ENCODE measurements around the gene DMC1. TPM values are rescaled to one million over a fixed set of nuclear protein-coding genes. Genes with fewer than 3 reads are reported as not detected.

DMC1 gene
- polyA plus RNA-seq, 1 of the 3 experiments (the other 2 are of a cell fraction): not detected

DNA sequence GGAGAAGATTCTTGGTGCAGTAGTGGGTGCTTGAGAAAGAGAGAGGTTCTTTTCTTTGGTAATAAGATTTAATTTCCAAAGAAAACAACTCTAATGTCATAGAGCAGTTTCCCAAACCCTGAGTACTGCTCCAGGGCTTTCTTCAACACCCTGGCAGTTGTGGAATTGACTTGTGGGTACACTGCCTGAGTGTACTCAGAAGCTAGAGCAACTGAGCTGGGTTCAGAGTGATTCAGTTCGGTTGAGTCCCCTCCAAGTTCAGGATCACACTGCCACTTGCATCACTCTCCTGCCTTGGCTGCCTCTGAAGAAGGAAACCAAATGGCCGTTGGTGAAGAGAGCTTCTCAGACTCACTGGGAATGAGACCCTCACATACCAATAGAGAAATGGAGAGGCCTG, 5.3 kb downstream of the DMC1 start:
- Histone ChIP-seq H4K20me1 (ENCODE audit: insufficient read depth) (no peaks in the 10 kb centered on the region), H3F3A (replicated peaks; ENCODE audit: insufficient read depth) (no peaks in the 10 kb centered on the region), H3K9me3 (no peaks in the 10 kb centered on the region), H3K36me3 (replicated peaks in 1 of 2; ENCODE audit: control insufficient read depth in 1 of 2, insufficient read depth in 2 of 2, low read length in 1 of 2) (no peaks in the 10 kb centered on the region), H3K4me3 (ENCODE audit: low read depth in 2 of 2, low read length in 1 of 2) (no peak overlapping the region), H3K27ac (ENCODE audit: low read depth in 2 of 2, low read length in 1 of 2) (no peak overlapping the region), H3K9me2 (no peaks in the 10 kb centered on the region), H2AFZ (ENCODE audit: low read depth) (no peak overlapping the region), H3K9ac (no peak overlapping the region), H3K4me1 (ENCODE audit: control insufficient read depth in 1 of 2, insufficient read depth in 2 of 2, low read depth in 1 of 2, low read length in 1 of 2) (no peaks in the 10 kb centered on the region), H3K4me2 (no peak overlapping the region), H3K79me2 (ENCODE audit: insufficient read depth) (no peaks in the 10 kb centered on the region), H3K27me3 (ENCODE audit: insufficient read depth) (no peaks in the 10 kb centered on the region)
- ChIA-PET CTCF (interaction anchor here (1.2 kb wide), 1 partner anchor 512 kb away, joined by 8 read pairs; no protein-coding TSS in a partner anchor), POLR2A (no interaction called here)
- TF ChIP-seq RAD21 (IDR thresholded peaks at IDR 0.05; ENCODE audit: low read length): no peak
- 70% methylated on average over 2 of the region's 2 CpGs for WGBS (ENCODE audit: low lambda C conversion rate)
- DNase-seq: no peak

GRCh38 chr22:38554281-38554680, 15.7 kb downstream of the DMC1 start:
- Histone ChIP-seq H4K20me1 (ENCODE audit: insufficient read depth) (no peaks in the 10 kb centered on the region), H3F3A (replicated peaks; ENCODE audit: insufficient read depth) (no peaks in the 10 kb centered on the region), H3K4me1 (ENCODE audit: control insufficient read depth in 1 of 2, insufficient read depth in 2 of 2, low read depth in 1 of 2, low read length in 1 of 2) (no peaks in the 10 kb centered on the region), H3K4me3 (ENCODE audit: low read depth in 2 of 2, low read length in 1 of 2) (no peak overlapping the region), H3K27ac (ENCODE audit: low read depth in 2 of 2, low read length in 1 of 2) (no peak overlapping the region), H3K4me2 (no peak overlapping the region), H3K79me2 (ENCODE audit: insufficient read depth) (no peaks in the 10 kb centered on the region), H3K27me3 (ENCODE audit: insufficient read depth) (no peaks in the 10 kb centered on the region), H3K9me2 (no peaks in the 10 kb centered on the region), H3K9ac (no peak overlapping the region), H3K9me3 (no peaks in the 10 kb centered on the region), H3K36me3 (replicated peaks in 1 of 2; ENCODE audit: control insufficient read depth in 1 of 2, insufficient read depth in 2 of 2, low read length in 1 of 2) (no peaks in the 10 kb centered on the region), H2AFZ (ENCODE audit: low read depth) (no peak overlapping the region)
- DNase-seq: no peak
- peak; percentile 81 for TF ChIP-seq TCF12 (IDR thresholded peaks at IDR 0.05)
- 0 out of 2 replicates have a peak, but pooled peaks have one; percentile 7 for TF ChIP-seq FOSL2 (IDR thresholded peaks at IDR 0.05; ENCODE audit: borderline replicate concordance, low read depth)
- no peak for TF ChIP-seq CHD2 (IDR thresholded peaks at IDR 0.05; ENCODE audit: low read length, partially characterized antibody)
- ChIA-PET CTCF (no interaction called here), POLR2A (no interaction called here)
- 74% methylated on average over 3 of the region's 3 CpGs for WGBS (ENCODE audit: low lambda C conversion rate)

DNA sequence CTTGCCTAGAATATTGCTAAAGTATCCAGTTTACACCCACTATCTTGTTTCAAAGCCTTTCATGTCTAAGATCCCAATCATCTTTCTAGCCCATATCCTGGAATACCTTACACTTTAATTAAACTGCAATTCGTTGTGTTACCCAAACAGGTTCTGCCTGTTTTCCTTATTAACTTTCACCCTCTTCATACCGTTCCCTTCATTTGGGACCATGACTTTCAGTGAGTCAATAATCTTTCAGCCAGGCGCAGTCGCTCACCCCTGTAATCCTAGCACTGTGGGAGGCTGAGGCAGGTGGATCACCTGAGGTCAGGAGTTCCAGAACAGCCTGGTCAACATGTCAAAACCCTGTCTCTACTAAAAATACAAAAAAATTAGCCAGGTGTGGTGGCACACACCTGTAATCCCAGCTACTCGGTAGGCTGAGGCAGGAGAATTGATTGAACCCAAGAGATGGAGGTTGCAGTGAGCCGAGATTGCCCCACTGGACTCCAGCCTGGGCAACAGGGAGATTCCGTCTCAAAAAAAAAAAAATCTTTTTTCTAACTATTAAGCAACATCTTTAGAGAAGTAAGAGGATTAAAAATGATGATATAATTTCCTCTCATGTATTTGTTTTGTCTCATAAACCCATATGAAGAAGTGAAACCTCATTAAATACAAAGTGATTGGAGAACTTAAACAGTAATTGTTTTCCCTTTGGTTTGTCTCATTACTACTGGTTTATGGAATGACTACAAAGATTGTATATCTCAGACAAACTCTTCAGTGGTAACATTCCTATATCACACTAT, 20.7 kb downstream of the DMC1 start:
- H3K4me2 ChIP-seq: no peak overlapping the region
- no peak overlapping the region for H2AFZ ChIP-seq (ENCODE audit: low read depth)
- no peak overlapping the region for H3K27ac ChIP-seq (ENCODE audit: low read depth in 2 of 2, low read length in 1 of 2)
- H3K27me3 ChIP-seq (ENCODE audit: insufficient read depth): no peaks in the 10 kb centered on the region
- no peak for DNase-seq
- POLR2A ChIA-PET: no interaction called here
- H4K20me1 ChIP-seq (ENCODE audit: insufficient read depth): no peaks in the 10 kb centered on the region
- H3K36me3 ChIP-seq (replicated peaks in 1 of 2; ENCODE audit: control insufficient read depth in 1 of 2, insufficient read depth in 2 of 2, low read length in 1 of 2): no peaks in the 10 kb centered on the region
- CTCF ChIA-PET: no interaction called here
- H3K79me2 ChIP-seq (ENCODE audit: insufficient read depth): no peaks in the 10 kb centered on the region
- H3K9me2 ChIP-seq: no peaks in the 10 kb centered on the region
- no peak overlapping the region for H3K4me3 ChIP-seq (ENCODE audit: low read depth in 2 of 2, low read length in 1 of 2)
- H3K9me3 ChIP-seq: no peaks in the 10 kb centered on the region
- H3K9ac ChIP-seq: no peak overlapping the region
- H3F3A ChIP-seq (replicated peaks; ENCODE audit: insufficient read depth): no peaks in the 10 kb centered on the region
- 89% methylated on average over 7 of the region's 7 CpGs for WGBS (ENCODE audit: low lambda C conversion rate)
- H3K4me1 ChIP-seq (ENCODE audit: control insufficient read depth in 1 of 2, insufficient read depth in 2 of 2, low read depth in 1 of 2, low read length in 1 of 2): no peaks in the 10 kb centered on the region
- no peak for TF ChIP-seq FOXJ3 (CRISPR knock-in tag; IDR thresholded peaks at IDR 0.05)

DNA sequence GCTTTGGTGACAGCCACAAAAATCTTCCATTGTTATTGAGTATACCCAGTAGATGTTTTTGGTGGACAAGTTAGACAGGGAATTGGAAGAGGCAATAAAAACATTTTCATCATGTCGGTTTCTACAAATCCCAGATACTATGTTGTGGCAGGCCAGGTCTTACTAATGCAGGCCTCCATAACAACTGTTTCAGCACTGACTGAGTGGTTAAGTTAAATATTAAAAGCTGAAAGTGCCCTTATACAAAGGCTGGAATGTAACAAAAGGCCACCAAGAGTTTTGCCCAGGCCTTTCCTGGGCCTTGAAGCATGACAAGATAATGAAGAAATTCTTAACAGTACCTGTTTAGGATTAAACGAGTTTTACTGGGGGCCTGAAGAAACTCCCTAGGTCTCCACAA, 29.3 kb downstream of the DMC1 start:
- Histone ChIP-seq H3K79me2 (ENCODE audit: insufficient read depth) (no peaks in the 10 kb centered on the region), H2AFZ (ENCODE audit: low read depth) (no peak overlapping the region), H3K9ac (no peak overlapping the region), H3K9me2 (no peaks in the 10 kb centered on the region), H3K4me1 (ENCODE audit: control insufficient read depth in 1 of 2, insufficient read depth in 2 of 2, low read depth in 1 of 2, low read length in 1 of 2) (no peaks in the 10 kb centered on the region), H3K4me3 (ENCODE audit: low read depth in 2 of 2, low read length in 1 of 2) (no peak overlapping the region), H3K9me3 (no peaks in the 10 kb centered on the region), H4K20me1 (ENCODE audit: insufficient read depth) (no peaks in the 10 kb centered on the region), H3K27me3 (ENCODE audit: insufficient read depth) (no peaks in the 10 kb centered on the region), H3K27ac (ENCODE audit: low read depth in 2 of 2, low read length in 1 of 2) (no peak overlapping the region), H3K4me2 (no peak overlapping the region), H3F3A (replicated peaks; ENCODE audit: insufficient read depth) (no peaks in the 10 kb centered on the region), H3K36me3 (replicated peaks in 1 of 2; ENCODE audit: control insufficient read depth in 1 of 2, insufficient read depth in 2 of 2, low read length in 1 of 2) (no peaks in the 10 kb centered on the region)
- DNase-seq: no peak
- ChIA-PET POLR2A (no interaction called here), CTCF (no interaction called here)
- 92% methylated on average over 1 of the region's 2 CpGs for WGBS (ENCODE audit: low lambda C conversion rate)
- TF ChIP-seq MXI1 (IDR thresholded peaks at IDR 0.05; ENCODE audit: low read depth, low read length): no peak
- no peak for TF ChIP-seq EZH2phosphoT487 (IDR thresholded peaks at IDR 0.05; ENCODE audit: borderline replicate concordance, low read depth)
- no peak for TF ChIP-seq USF1 (IDR thresholded peaks at IDR 0.05; ENCODE audit: borderline replicate concordance, low read depth)
- TF ChIP-seq, protein P1, sequence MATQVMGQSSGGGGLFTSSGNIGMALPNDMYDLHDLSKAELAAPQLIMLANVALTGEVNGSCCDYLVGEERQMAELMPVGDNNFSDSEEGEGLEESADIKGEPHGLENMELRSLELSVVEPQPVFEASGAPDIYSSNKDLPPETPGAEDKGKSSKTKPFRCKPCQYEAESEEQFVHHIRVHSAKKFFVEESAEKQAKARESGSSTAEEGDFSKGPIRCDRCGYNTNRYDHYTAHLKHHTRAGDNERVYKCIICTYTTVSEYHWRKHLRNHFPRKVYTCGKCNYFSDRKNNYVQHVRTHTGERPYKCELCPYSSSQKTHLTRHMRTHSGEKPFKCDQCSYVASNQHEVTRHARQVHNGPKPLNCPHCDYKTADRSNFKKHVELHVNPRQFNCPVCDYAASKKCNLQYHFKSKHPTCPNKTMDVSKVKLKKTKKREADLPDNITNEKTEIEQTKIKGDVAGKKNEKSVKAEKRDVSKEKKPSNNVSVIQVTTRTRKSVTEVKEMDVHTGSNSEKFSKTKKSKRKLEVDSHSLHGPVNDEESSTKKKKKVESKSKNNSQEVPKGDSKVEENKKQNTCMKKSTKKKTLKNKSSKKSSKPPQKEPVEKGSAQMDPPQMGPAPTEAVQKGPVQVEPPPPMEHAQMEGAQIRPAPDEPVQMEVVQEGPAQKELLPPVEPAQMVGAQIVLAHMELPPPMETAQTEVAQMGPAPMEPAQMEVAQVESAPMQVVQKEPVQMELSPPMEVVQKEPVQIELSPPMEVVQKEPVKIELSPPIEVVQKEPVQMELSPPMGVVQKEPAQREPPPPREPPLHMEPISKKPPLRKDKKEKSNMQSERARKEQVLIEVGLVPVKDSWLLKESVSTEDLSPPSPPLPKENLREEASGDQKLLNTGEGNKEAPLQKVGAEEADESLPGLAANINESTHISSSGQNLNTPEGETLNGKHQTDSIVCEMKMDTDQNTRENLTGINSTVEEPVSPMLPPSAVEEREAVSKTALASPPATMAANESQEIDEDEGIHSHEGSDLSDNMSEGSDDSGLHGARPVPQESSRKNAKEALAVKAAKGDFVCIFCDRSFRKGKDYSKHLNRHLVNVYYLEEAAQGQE (IDR thresholded peaks at IDR 0.05; ENCODE audit: low read depth, low read length): no peak
